EH (cell line): ENCODE measurements around the gene UBB.
"Not testable (repeated sequence)": the region's sequence is repeated elsewhere in the genome, so short reads cannot be mapped to it uniquely, and the experiment has no call there.

Source experiments
- DNase-seq: peaks from one replicate; pipeline ENCODE4 v3.0.0-alpha.2; 2015; ENCODE audit warnings: low read depth

Gene UBB

DNA sequence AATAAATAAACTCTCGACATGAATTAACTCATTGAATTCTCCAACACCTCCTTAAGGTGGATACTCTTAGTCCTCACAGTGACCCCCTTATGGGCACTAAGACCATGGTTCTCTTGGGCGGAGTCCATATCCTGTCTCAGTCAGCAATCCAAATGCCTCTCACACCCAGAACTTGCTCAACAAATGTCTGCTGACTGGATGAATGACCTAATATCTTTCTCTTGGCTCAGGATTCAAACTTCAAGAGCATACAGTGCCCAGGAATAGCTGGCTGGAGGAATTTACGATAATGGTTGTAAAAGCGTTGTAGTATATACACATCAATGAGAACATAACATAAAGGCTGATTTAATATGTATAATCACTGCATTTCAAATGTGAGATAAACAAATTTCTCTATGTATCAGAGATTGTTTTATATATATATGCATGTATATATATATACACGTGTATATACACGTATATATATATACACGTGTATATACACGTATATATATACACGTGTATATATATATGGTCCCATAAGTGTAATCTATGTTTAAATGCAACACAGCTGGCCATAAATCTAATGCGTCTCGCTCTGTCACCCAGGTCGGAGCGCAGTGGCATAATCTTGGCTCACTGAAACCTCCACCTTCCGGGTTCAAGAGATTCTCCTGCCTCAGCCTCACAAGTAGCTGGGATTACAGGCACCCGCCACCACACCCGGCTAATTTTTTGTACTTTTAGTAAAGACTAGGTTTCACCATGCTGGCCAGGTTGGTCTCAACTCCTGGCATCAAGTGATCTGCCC lies 6.5 kb upstream of the UBB start:
- DNase-seq = peak; percentile 61

DNA sequence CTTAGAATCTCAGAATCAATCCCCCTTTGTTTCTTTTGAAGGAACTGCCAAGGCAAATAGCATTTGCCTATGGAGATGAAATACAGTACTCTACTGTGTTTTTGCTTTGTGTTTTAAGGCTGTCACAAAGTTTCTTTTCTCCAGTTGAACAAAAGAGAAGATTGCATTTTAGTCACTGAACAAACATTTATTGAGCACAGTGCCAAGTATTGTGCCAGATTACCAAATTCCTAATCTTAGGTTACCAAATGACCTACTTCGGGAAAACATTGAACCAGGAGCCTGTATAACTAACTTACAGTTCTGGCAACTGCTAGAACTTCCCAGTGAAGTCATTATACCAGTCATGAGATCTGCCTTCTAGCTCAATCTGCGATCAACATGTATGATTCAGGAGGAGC lies 3.0 kb upstream of the UBB start:
- peak; percentile 16 for DNase-seq

DNA sequence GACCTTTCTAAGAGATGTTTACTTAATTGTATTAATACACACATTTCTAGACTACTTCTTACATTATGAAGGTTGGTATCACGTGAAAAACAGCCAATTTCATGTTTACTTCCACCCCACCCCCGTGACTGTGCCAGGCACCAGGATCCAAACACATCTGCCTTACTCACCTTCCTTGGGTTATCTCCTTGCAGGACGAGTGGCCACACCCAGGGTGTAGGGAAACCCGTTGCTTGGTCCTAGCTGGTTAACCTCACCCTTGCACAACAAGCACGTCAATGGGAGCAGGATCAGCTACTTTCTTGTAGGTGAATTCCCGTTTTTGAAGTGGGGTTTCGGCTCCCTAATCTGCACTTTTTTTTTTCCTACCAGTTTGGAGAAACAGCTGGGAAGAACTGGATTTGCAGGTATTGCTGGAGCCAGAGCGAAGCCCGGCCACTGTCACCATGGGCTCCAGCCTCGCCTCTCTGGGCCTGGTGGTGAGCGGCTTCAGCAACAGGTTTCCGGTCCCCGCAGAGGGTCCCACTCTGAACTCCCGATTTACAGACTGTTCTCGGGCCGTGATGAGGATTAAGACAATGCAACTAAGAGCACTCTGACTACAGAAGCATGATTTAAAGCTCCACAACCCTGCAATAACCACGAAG lies 2.1 kb upstream of the UBB start:
- DNase-seq = no peak

DNA sequence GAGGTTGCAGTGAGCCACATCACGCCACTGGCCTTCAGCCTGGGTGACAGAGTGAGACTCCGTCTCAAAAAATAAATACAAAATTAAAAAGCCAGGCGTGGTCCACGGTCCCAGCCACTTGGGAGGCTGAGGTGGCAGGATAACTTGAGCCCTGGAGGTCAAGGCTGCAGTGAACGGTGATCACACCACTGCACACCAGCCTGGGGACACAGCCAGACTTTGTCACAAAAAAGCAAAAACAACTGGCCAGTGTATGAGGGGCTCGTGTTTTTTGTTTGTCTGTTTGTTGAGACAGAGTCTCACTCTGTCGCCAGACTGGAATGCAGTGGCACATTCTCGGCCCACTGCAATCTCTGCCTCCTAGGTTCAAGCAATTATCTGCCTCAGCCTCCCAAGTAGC lies 1.2 kb upstream of the UBB start:
- no peak for DNase-seq

DNA sequence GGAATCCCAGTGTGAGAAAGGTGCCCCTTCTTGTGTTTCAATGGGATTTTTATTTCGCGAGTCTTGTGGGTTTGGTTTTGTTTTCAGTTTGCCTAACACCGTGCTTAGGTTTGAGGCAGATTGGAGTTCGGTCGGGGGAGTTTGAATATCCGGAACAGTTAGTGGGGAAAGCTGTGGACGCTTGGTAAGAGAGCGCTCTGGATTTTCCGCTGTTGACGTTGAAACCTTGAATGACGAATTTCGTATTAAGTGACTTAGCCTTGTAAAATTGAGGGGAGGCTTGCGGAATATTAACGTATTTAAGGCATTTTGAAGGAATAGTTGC lies 567 bp downstream of the UBB start:
- peak; percentile 40 for DNase-seq

DNA sequence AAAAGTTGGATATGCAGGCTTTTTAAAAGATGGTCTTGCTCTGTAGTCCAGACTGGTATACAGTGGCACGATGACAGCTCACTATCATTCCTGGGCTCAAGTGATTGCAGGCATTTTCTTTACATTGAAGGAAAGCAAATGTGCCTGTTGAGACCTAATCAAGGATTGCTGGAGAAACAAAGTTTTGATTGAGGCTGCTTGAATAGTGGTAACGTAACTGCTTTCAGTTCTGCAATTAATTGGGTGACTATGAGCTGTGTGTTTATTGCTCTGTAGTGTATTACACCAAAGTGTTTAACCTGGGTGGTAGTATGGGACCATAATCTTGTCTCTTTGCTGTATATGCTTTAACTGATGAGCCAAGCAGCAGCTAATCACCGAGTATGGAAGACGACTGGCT lies 2.3 kb downstream of the UBB start:
- no peak for DNase-seq

DNA sequence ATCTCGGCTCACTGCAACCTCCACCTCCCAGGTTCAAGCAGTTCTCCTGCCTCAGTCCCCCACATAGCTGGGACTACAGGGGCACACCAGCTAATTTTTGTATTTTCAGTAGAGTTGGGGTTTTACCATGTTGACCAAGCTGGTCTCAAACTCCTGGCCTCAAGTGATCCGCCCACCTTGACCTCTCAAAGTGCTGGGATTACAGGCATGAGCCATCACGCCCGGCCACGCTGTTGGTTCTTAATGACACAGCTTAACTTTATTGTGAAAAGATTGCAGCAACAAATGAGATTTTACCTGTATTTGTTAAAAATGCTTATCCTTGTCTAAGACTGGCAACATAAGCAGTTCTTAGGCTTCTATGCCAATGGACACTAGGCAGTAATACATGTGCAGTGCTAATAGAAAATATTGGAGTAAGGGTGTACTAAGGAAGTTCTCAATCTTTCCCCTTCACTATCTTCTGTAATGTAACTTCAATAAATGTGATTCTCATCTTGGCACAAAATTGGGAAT lies 2.9 kb downstream of the UBB start:
- no peak for DNase-seq

DNA sequence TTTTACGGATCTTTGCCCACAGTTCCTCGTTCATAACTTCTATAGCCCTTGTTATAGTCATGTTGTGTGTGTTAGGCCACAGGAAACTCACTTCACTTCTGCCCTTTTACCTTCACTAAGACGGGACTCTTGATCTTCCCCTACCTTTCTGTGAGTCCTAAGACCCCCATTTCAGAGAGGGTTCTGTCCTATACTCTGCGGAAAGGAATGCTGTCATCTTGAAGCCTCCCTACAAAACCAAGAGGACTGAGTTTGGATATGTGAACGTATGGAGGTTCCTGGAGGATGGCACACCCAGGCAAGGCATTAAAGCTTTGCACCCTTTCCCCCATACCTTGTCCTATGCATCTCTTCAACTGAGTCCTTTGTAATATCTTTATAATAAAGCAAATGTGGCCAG lies 3.7 kb downstream of the UBB start:
- DNase-seq = no peak

DNA sequence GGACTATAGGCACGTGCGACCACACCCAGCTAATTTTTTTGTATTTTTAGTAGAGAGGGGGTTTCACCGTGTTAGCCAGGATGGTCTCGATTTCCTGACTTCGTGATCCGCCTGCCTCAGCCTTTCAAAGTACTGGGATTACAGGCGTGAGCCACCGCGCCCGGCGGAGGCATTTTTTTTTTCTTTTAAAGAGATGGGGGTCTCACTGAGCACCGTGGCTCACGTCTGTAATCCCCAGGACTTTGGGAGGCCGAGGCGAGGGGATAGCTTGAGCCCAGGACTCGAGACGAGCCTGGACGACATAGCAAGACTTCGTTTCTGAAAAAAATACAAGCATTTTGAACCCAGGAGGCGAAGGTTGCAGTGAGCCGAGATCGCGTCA lies 5.2 kb downstream of the UBB start:
- not testable (repeated sequence) for DNase-seq

DNA sequence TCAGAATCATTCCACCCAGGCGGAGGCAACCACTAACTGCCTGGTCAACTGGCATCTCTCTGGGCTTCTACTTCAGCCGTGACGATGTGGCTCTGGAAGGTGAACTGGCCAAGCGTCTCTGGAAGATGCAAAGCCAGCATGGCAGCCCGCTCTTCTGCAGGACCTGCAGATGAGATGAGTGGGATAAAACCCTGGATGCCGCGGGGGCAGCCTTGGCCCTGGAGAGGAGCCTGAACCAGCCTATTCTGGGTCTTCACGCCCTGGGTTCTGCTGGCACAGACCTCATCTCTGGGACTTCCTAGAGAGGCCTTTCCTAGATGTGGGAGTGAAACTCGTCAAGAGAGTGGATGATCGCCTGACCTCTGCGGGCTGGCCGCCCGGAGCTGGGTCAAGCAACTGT lies 10.6 kb downstream of the UBB start:
- DNase-seq = no peak

DNA sequence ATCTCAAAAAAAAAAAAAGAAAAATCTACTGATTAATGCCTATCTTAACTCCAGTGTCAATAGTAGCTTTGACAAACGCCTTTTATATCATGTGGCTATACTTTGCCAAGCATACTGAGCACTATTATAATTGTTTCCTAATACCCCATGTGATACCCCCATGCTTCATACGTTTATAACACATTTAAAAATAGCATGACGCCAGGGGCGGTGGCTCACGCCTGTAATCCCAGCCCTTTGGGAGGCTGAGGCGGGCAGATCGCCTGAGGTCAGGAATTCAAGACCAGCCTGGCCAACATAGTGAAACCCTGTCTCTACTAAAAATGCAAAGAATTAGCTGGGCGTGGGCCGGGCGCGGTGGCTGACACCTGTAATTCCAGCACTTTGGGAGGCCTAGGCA lies 11.6 kb downstream of the UBB start:
- not testable (repeated sequence) for DNase-seq

DNA sequence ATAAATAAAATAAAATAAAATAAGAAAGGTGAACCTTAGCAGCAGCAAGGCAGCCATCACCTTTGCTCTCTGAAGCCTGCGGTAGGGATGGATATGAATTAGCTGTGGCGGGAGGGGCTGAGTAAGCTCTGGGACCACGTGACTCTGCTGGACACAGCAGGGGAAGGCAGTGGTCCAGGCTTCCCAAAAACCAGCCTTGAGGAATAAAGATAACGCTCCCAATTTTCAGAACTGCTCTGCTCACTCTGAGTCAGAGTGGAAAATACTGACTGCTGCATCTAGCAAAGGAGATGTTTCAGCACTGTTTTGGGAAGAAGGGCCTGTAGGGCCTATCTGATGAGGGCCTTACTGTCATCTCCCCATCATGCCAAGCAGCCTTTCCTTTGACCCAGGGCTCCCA lies 15.0 kb downstream of the UBB start:
- not testable (repeated sequence) for DNase-seq

DNA sequence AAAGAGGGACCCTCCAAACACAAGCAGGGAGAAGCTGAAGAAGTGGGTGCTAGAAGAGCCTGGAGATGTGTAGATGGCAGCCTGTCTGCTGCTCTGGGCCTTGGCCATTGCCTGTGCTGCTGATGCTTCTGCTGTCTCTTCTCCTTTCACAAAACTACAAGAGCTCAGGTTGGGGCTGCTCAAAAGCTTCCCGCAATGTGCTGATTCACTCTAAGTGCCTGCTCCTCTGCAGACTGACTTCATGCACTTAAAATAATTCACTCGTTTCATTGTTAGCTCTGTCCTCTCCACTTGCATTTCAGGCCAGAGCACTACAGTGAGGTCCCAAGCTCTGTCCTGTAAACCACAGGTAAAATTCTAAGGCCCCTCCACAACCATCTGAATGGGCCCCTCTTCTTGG lies 15.8 kb downstream of the UBB start:
- DNase-seq = not testable (repeated sequence)

DNA sequence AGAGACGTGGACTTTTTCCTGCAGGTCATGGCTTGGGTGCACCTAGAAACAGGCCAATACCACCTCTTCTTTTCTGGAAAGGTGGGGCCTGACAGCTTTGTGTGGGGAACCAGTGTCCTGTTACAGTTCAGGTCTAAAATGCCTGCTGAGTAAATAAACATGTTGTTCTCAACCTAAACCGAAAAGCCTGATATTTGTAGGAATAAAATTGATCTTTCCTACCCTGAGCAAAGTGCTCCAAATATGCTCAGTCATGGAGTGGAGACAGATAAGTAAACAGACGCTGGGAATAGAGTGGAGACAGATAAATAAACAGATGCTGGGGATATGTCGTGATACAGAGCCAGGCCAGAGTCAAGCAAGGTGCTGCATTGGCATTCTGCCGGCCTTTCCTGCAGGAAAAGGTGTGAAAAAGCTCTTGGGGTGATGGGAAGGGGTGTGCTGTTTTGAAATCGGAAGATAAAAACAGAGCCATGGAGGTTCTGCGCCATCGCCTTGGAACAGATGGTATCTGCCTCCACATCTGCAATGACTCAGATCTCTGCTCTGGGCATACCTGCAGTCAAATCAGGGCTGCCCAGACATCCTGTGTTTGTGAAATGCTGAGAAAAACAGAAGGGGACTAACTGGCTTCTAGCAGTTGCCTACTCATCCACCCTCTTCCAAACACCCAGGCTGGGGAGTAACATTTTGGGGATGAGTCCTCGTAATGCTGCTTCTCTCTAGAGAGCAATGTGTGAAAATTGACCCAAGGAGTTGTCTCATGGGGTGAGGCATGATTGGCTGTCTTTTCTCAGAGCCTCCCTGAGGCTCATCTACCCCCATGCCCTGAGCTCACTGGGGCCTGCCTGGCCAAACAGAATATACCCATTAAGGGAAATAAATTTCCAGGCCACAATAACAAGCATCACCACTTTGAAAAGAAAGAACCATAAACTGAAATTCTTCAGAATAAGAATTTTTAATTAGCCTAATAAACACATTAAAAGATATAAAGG lies 17.7 kb downstream of the UBB start:
- DNase-seq = peak; percentile 34

DNA sequence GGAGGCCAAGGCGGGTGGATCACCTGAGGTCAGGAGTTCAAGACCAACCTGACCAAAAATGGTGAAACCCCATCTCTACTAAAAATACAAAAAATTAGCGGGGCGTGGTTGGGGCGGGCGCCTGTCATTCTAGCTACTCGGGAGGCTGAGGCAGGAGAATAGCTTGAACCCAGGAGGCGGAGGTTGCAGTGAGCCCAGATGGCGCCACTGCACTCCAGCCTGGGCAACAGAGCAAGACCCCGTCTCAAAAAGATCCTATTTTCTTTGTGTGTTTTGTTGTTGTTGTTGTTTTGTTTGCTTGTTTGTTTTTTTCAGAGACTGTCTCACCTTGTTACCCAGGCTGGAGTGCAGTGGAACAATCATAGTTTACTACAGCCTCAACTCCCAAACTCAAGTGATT lies 23.0 kb downstream of the UBB start:
- DNase-seq = not testable (repeated sequence)

DNA sequence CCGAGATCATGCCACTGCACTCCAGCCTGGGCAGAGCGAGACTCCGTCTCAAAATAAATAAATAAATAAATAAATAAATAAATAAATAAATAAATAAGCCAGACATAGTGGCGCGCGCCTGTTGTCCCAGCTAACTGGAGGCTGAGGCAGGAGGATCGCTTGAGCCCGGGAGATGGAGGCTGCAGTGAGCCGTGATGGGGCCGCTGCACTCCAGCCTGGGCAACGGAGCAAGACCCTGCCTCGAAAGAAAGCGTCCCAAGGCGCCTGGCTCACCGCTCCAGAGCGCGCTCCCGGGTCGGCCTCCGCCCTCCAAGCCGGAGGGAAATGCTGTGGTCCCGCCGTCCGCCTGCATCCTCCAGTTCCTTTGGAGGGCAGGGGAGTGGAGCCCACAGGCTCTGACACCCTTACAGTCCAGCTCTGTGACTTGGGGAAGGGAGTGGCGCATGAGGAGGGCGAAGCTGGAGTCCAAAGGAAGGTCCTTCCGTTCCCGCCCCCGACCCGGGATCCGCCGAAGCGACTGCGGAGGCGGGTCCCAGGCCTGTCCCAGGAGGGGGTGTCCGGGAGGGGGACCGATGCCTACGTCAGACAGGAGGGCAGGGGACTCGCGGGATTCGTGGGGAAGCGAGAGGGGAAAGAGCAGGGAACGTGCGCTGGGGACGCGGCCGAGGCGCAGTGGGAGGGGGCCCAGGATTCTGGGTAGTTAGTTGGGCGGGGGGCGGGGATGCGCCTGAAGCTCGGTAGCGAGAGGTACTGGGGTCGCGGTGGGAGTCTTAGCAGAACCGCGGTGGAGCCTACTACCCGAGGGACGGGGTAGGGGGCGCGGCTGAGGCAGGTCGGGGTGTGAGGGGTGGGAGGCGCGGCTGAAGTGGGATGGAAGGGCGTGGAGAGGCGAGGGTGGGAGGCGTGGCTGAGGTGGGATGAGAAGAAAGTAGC lies 26.1 kb downstream of the UBB start:
- peak; percentile 35 for DNase-seq

DNA sequence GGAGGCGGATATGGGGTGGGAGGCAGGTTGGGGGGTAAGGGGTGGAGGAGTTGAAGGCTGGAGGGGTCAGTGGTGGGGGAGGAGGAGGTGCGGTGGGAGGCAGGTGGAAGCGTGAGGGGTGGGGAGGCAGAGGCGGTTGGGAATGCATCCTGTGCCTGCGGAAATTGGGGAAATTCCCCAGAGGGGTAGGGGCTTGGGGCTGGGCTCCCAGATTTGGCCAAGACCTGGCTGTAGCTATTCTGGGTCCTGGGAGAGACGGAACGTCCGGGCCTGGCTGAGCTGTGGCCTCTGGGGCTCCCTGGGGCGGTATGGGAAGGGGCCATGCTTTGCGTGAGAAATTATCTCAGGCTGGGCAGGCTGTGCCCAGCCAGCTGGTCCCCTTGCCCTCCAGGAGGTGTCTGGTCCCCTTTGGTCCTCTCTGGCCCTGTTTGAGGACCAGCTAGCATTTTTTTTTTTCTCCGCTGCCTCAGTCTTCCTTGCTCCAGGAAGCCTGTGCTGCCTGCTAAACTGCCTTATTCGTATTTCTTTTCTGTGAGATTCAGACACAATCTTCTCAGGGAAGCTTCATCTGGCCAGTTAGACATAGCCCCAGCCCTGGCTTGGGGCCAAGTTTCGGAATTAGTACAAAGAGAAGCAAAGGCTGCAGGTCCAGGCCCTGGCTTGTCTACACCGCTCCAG lies 27.2 kb downstream of the UBB start:
- DNase-seq = peak; percentile 53

DNA sequence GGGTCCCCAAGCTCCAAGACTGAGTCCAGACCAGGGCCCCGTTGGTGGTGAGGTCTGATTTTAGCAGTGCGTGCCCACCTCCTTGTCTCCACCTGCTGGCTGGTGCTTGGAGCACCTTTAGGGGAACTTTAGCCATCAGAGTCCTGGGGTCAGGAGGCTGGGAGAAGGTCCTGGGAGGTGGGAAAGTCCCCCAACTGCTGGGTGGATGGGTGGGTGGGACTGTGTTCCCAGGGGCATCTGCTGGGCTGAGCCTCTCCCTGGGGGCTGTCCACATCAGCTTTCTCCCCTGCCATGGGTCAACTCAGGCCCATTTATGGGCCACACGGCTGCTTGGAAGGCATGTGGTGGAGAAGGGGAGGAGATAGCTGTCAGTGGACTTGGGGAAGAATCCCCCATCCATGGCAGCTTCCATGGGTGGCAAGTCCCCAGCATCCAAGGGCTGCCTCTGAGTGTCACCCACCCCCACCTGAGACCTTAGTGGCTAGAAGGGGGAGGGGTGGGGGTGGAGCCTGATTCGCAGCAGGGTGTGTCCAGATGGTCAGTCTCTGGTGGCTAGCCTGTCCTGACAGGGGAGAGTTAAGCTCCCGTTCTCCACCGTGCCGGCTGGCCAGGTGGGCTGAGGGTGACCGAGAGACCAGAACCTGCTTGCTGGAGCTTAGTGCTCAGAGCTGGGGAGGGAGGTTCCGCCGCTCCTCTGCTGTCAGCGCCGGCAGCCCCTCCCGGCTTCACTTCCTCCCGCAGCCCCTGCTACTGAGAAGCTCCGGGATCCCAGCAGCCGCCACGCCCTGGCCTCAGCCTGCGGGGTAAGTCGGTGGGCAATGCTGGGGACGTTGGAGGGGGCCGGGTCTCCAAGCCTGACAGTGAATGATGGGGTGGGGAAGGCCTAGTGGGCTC lies 34.4 kb downstream of the UBB start, which contains the start of gene TRPV2:
TSS of gene TRPV2 (plus strand) at position 541 of the 894 bp plus-strand sequence. CDS start 2,098 bp downstream, outside the sequence.
- DNase-seq = no peak

DNA sequence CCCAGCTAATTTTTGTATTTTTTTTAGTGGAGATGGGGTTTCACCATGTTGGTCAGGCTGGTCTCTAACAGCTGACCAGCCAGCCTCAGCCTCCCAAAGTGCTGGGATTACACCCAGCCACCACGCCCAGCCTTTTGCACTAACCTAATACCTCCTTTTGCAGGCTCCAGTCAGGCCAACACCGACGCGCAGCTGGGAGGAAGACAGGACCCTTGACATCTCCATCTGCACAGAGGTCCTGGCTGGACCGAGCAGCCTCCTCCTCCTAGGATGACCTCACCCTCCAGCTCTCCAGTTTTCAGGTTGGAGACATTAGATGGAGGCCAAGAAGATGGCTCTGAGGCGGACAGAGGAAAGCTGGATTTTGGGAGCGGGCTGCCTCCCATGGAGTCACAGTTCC lies 36.5 kb downstream of the UBB start:
- DNase-seq = no peak
